ENCODE results near the gene PPP1R1C.
"Not testable (repeated sequence)": the region's sequence is repeated elsewhere in the genome, so short reads cannot be mapped to it uniquely, and the experiment has no call there.

The PPP1R1C gene

DNA sequence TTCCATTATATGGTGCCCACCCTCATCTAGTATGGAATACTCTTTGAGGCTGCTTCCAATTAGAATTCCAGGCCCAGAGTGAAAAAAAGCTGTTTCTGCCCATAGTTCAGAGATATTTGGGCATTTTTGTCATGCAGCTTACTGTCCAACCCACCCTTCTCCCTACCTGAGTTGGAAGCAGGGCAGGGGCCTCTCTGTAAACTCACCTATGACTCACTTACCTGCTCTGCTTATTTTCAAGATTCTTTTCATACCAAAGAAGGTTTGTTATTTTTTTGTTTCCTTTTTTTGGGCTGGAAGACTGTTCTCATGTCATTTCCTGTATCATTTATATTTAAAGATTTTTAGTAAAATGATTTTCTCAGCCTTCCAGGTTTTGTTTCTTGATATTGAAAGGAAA, 38.4 kb upstream of the PPP1R1C start:
- TF ChIP-seq, protein P1, sequence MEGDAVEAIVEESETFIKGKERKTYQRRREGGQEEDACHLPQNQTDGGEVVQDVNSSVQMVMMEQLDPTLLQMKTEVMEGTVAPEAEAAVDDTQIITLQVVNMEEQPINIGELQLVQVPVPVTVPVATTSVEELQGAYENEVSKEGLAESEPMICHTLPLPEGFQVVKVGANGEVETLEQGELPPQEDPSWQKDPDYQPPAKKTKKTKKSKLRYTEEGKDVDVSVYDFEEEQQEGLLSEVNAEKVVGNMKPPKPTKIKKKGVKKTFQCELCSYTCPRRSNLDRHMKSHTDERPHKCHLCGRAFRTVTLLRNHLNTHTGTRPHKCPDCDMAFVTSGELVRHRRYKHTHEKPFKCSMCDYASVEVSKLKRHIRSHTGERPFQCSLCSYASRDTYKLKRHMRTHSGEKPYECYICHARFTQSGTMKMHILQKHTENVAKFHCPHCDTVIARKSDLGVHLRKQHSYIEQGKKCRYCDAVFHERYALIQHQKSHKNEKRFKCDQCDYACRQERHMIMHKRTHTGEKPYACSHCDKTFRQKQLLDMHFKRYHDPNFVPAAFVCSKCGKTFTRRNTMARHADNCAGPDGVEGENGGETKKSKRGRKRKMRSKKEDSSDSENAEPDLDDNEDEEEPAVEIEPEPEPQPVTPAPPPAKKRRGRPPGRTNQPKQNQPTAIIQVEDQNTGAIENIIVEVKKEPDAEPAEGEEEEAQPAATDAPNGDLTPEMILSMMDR (IDR thresholded peaks at IDR 0.05; ENCODE audit: borderline replicate concordance, insufficient read depth, low read depth, low read length), result no peak
- no peak overlapping the region for H3K4me3 ChIP-seq (ENCODE audit: low read depth, low read length)

DNA sequence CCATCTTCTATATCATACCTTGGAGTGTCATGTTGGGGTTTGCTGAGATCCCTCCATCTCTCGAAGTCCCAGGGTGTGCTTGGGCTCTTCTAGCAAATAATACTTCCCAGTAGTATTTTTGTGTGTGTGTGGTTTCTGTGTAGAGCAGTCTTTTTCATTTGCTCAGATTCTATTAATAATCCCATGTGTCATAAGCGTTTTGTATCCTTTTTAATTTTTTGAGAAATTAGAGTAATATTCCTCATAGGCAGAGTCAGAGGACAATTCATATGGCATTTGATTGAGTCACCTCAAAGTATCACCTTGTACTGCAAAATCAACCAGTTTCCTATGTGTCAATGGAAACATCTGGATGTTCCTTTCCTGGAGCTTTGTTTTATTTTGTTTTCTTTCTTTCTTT, 37.4 kb upstream of the PPP1R1C start:
- TF ChIP-seq, protein P1 (IDR thresholded peaks at IDR 0.05; ENCODE audit: borderline replicate concordance, insufficient read depth, low read depth, low read length), result no peak
- H3K4me3 ChIP-seq (ENCODE audit: low read depth, low read length), result no peak overlapping the region

DNA sequence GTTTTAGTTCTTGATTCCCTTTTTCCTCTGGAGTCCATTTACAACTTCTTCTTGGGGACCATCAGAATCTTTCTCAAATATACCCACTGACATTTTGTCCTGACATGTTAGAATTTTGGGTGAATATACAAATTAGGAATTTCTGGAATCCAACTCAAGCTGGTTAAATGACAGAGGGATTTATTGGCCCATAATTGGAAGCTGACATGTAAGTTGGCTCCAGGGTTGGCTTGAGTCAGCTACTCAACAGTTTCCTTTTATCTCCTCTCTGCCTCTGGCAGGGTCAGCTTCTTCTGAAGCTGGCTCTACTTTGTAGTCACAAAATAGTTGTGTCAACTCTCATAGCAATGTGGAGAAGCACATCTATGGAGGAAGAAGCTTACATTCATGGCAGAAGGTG, 36.6 kb upstream of the PPP1R1C start:
- TF ChIP-seq, protein P1 (IDR thresholded peaks at IDR 0.05; ENCODE audit: borderline replicate concordance, insufficient read depth, low read depth, low read length), result no peak
- no peak overlapping the region for H3K4me3 ChIP-seq (ENCODE audit: low read depth, low read length)

DNA sequence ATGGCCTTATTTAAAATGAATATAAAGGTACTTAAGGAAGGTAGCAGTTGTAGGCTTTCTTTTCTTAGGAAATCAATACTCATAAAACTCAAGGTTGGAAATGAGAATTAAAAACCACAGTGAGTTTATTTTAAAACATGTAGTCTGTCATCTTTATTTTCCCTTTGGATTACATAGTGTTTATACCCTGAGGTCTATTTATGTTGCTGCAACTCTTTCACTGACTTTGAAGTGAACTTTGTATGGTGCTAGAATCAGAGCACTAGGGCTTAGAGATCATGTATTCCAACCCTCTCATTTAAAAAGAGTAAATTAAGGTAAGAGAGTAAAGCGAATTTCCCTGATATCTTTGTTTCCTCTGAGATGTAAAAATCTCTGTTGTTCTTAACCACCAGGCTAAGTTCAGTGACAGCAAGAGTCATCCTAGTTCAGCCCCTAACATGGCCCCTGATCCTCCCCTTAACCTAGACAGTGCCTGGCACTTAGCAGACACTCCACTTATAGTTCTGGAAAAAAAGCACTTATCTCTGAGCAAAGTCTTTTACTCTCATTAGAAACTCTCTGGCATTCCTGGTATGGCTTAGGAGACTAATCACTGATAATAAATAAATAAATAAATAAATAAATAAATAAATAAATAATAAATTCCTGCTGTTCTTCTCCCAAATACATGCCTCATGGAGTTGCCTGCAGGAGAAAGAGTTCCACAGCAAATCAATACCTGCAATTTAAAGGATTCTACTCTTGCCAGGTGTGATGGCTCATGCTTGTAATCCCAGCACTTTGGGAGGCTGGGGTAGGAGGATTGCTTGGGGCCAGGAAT, 33.0 kb upstream of the PPP1R1C start:
- TF ChIP-seq, protein P1 (IDR thresholded peaks at IDR 0.05; ENCODE audit: borderline replicate concordance, insufficient read depth, low read depth, low read length), result no peak
- no peak overlapping the region for H3K4me3 ChIP-seq (ENCODE audit: low read depth, low read length)

DNA sequence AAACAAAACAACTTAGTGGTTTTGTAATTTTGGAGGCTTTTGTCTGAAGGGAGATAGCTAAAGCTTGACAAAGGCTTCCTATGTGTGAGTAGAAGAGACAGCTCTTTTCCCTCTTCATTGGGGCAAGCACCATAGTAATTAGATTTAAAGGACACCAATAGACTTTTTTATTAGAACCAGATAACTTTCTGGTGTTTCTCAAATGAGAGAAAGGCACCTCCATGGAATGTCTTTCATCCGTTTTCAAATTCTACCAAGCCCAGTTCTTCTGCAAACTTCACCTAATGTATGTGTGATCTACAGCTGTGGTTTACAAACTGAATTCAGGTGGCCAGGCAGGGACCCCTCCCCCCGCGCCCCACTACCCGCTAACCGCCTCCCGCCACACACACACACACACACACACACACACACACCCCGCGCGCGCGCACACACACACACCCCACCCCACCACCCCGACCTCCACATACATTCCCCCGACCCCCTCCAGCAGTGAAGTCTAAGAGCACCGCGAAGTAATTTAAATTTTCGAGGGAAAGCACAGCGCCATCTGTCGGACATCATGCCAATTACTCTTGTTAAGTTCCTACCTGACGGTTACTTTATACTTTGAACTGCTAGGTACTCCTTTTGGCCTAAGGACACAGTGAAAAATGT, 31.6 kb upstream of the PPP1R1C start:
- TF ChIP-seq, protein P1 (IDR thresholded peaks at IDR 0.05; ENCODE audit: borderline replicate concordance, insufficient read depth, low read depth, low read length), result peak; percentile 65
- H3K4me3 ChIP-seq (ENCODE audit: low read depth, low read length), result no peak overlapping the region

DNA sequence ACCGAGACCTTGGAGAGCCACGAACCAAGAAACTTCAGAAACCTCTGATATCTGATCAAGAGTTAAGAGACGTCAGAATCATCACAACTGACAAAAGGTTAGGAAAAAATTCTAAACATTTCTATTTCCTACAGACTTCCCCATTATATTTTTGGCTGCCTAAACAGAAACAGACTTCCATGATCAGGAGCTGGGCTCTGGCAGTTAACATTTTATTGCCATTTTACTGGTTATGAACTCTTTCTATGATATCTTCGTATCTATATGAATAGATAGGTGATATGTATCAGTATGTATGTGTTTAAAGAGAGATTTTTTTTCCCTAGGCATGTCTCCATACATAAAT, 31.1 kb upstream of the PPP1R1C start:
- TF ChIP-seq, protein P1 (IDR thresholded peaks at IDR 0.05; ENCODE audit: borderline replicate concordance, insufficient read depth, low read depth, low read length), result no peak
- no peak overlapping the region for H3K4me3 ChIP-seq (ENCODE audit: low read depth, low read length)

DNA sequence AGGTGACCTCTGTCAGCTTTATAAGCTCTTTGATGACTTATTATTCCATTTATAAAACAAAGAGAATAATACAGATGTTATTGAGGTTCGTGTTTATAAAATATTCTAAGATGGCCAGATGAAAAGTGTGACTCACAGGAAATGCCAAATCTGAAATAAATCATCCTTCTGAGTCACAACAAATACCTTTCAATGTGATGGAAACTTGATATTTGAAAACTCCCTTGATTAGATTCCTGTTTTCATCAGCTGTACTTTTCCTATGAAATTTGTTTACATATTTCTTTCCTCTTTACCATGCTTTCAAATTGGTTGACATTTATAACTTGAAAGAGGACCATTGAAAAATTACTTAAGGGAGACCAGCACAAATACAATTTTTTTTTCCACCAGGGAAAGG, 30.6 kb upstream of the PPP1R1C start:
- TF ChIP-seq, protein P1 (IDR thresholded peaks at IDR 0.05; ENCODE audit: borderline replicate concordance, insufficient read depth, low read depth, low read length), result no peak
- H3K4me3 ChIP-seq (ENCODE audit: low read depth, low read length), result no peak overlapping the region

DNA sequence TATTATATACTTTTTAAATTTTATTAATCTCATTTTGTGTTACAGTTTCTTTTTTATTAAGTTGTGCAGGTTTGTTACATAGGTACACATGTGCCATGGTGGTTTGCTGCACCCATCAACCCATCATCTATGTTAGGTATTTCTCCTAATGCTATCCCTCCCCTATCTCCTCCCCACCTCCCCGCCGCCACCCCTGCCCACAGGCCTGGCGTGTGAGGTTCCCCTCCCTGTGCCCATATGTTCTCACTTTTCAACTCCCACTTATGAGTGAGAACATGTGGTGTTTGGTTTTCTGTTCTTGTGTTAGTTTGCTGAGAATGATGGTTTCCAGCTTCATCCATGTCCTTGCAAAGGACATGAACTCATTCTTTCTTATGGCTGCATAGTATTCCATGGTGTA, 29.8 kb upstream of the PPP1R1C start:
- not testable (repeated sequence) for H3K4me3 ChIP-seq (ENCODE audit: low read depth, low read length)
